Hepatocyte (in vitro differentiated cells): ENCODE data around the gene NUDC. TPM values are rescaled to one million over a fixed set of nuclear protein-coding genes. Genes with fewer than 3 reads are reported as not detected.
A peak's percentile ranks its signal among the peaks of the same experiment; 100 is the strongest.

Source experiments
- DNase-seq: peaks from one replicate; pipeline ENCODE4 v3.0.0-alpha.2; 2016; ENCODE audit warnings: low spot score
- H2AFZ ChIP-seq: fragments of 200-600 bp; sonication (generic); 2 replicates; pipeline ENCODE4 v1.6.0; 2016; ENCODE audit warnings: antibody characterized with exemption, mild to moderate bottlenecking
- H3K27ac ChIP-seq: fragments of 200-600 bp; sonication (generic); 2 replicates; pipeline ENCODE4 v1.5.1; 2016; ENCODE audit warnings: mild to moderate bottlenecking
- H3K27me3 ChIP-seq: fragments of 200-600 bp; sonication (generic); 2 replicates; pipeline ENCODE4 v1.6.1; 2016
- H3K36me3 ChIP-seq: fragments of 200-600 bp; sonication (generic); replicated peaks from 2 replicates; pipeline ENCODE4 v1.5.1; 2016; ENCODE audit warnings: low read depth; ENCODE audit not compliant: insufficient read depth
- H3K4me1 ChIP-seq: fragments of 200-600 bp; sonication (generic); 2 replicates; pipeline ENCODE4 v1.5.1; 2016; ENCODE audit warnings: mild to moderate bottlenecking, moderate library complexity; ENCODE audit not compliant: insufficient read depth
- H3K4me2 ChIP-seq: fragments of 200-600 bp; sonication (generic); 2 replicates; pipeline ENCODE4 v1.6.0; 2016
- H3K4me3 ChIP-seq: fragments of 200-600 bp; sonication (generic); 2 replicates; pipeline ENCODE4 v1.5.1; 2016; ENCODE audit warnings: mild to moderate bottlenecking
- H3K79me2 ChIP-seq: fragments of 200-600 bp; sonication (generic); 2 replicates; pipeline ENCODE4 v1.6.0; 2017; ENCODE audit warnings: mild to moderate bottlenecking
- H3K9me2 ChIP-seq: fragments of 200-600 bp; sonication (generic); replicated peaks from 2 replicates; pipeline ENCODE4 v1.6.0; 2017; ENCODE audit warnings: mild to moderate bottlenecking; ENCODE audit not compliant: insufficient read depth
- H3K9me3 ChIP-seq: fragments of 200-600 bp; sonication (generic); 2 replicates; pipeline ENCODE4 v1.5.1; 2016; ENCODE audit warnings: low read depth, mild to moderate bottlenecking
- H4K20me1 ChIP-seq: fragments of 200-600 bp; sonication (generic); 2 replicates; pipeline ENCODE4 v1.6.0; 2016; ENCODE audit warnings: mild to moderate bottlenecking; ENCODE audit not compliant: insufficient read depth, poor library complexity, severe bottlenecking
- CTCF ChIP-seq: fragments of 200-600 bp; sonication (generic); IDR thresholded peaks from 2 replicates; pipeline ENCODE4 v1.5.1; 2016; ENCODE audit warnings: antibody characterized with exemption, mild to moderate bottlenecking; ENCODE audit not compliant: poor library complexity
- EZH2 ChIP-seq: fragments of 200-600 bp; sonication (generic); IDR thresholded peaks from 2 replicates; pipeline ENCODE4 v1.6.1; 2016; ENCODE audit warnings: antibody characterized with exemption, mild to moderate bottlenecking, borderline replicate concordance
- EZH2phosphoT487 ChIP-seq: fragments of 200-600 bp; sonication (generic); IDR thresholded peaks from one replicate; pipeline ENCODE4 v1.6.1; 2018; ENCODE audit warnings: antibody characterized with exemption, mild to moderate bottlenecking, low read depth, moderate library complexity; ENCODE audit not compliant: unreplicated experiment, severe bottlenecking
- WGBS: methylation state at CpG from one replicate; pipeline ENCODE4 v1.1.6; 2016; ENCODE audit warnings: low lambda C conversion rate; ENCODE audit errors: missing lambda C conversion rate; 5-methylcytosine and 5-hydroxymethylcytosine counted together
- polyA plus RNA-seq: library from polyadenylated mRNA; unstranded; fragments of >200 nt; fragmentation: Nextera tagmentation; extraction: Ambion mirVana; gene quantifications from 2 replicates; pipeline ENCODE4 v1.2.1, GENCODE V29; 2016
- total RNA-seq: library from RNA; depleted of rRNA; stranded (reverse); fragments of >200 nt; gene quantifications from 2 replicates; pipeline ENCODE4 v1.2.3, GENCODE V29; 2014

Gene NUDC
- total and polyA plus RNA-seq, 2 experiments from 2014 or later: 34.4 to 127 TPM

GRCh38 chr1:26900815-26901511 is 20.6 kb upstream of the NUDC start:
- Histone ChIP-seq H3K27ac (peak overlapping the region; percentile 90), H3K9me3 (no peaks in the 10 kb centered on the region), H2AFZ (peak overlapping the region; percentile 96), H3K79me2 (peaks cover 41% of the 10 kb centered on the region), H3K27me3 (no peaks in the 10 kb centered on the region), H3K4me2 (peak overlapping the region; percentile 82), H3K36me3 (no peaks in the 10 kb centered on the region), H3K9me2 (no peaks in the 10 kb centered on the region), H3K4me1 (peaks cover 16% of the 10 kb centered on the region), H4K20me1 (no peaks in the 10 kb centered on the region), H3K4me3 (peak overlapping the region; percentile 59)
- DNase-seq: no peak
- 75% methylated on average over 13 of the region's 18 CpGs for WGBS
- TF ChIP-seq EZH2phosphoT487 (no peak), EZH2 (no peak), CTCF (no peak)

GRCh38 chr1:26907071-26907917 is 14.2 kb upstream of the NUDC start:
- H3K27ac ChIP-seq: peak overlapping the region; percentile 80
- H3K9me2 ChIP-seq: no peaks in the 10 kb centered on the region
- no peaks in the 10 kb centered on the region for H4K20me1 ChIP-seq
- no peak overlapping the region for H2AFZ ChIP-seq
- peak; percentile 82 for DNase-seq
- H3K4me1 ChIP-seq: peaks cover 23% of the 10 kb centered on the region
- no peak overlapping the region for H3K4me3 ChIP-seq
- H3K4me2 ChIP-seq: no peak overlapping the region
- no peaks in the 10 kb centered on the region for H3K27me3 ChIP-seq
- H3K79me2 ChIP-seq: peaks cover 7% of the 10 kb centered on the region
- no peaks in the 10 kb centered on the region for H3K9me3 ChIP-seq
- no peak for TF ChIP-seq EZH2phosphoT487
- TF ChIP-seq EZH2: no peak
- no peak for TF ChIP-seq CTCF
- no peaks in the 10 kb centered on the region for H3K36me3 ChIP-seq
- 37% methylated on average over 6 of the region's 6 CpGs for WGBS

GRCh38 chr1:26909951-26910342 is 11.6 kb upstream of the NUDC start:
- Histone ChIP-seq H3K4me1 (peaks cover 30% of the 10 kb centered on the region), H4K20me1 (no peaks in the 10 kb centered on the region), H3K79me2 (peaks cover 18% of the 10 kb centered on the region), H2AFZ (no peak overlapping the region), H3K4me2 (no peak overlapping the region), H3K36me3 (no peaks in the 10 kb centered on the region), H3K4me3 (no peak overlapping the region), H3K27me3 (no peaks in the 10 kb centered on the region), H3K27ac (peak overlapping the region; percentile 61), H3K9me2 (no peaks in the 10 kb centered on the region), H3K9me3 (no peaks in the 10 kb centered on the region)
- DNase-seq: no peak
- 88% methylated on average over 3 of the region's 3 CpGs for WGBS
- TF ChIP-seq CTCF (no peak), EZH2 (no peak), EZH2phosphoT487 (no peak)
